Stimulated activated naive CD8-positive, alpha-beta T cell treated with anti-CD3 and anti-CD28 coated beads, Interleukin-15, Interleukin-2, amounts not matched to agents 100 ng/mL and 50 ng/mL, for 24 hours (primary cell): ENCODE results near the gene NFYC.

ENCODE experiments used
- H3K27ac Mint-ChIP-seq: one replicate; pipeline ENCODE4 v1.8.0; 2021; ENCODE audit warnings: mild to moderate bottlenecking, mixed read lengths
- H3K27me3 Mint-ChIP-seq: one replicate; pipeline ENCODE4 v1.8.0; 2021; ENCODE audit warnings: mixed read lengths
- H3K36me3 Mint-ChIP-seq: one replicate; pipeline ENCODE4 v1.8.0; 2021; ENCODE audit warnings: low read depth, mixed read lengths
- H3K4me1 Mint-ChIP-seq: one replicate; pipeline ENCODE4 v1.8.0; 2021; ENCODE audit warnings: low read depth, mixed read lengths
- H3K4me3 Mint-ChIP-seq: one replicate; pipeline ENCODE4 v1.8.0; 2021; ENCODE audit warnings: mild to moderate bottlenecking, mixed read lengths
- H3K9me3 Mint-ChIP-seq: one replicate; pipeline ENCODE4 v1.8.0; 2021; ENCODE audit warnings: mixed read lengths

Gene NFYC

GRCh38 chr1:40780678-40781607 is 89.4 kb downstream of the NFYC start:
- Mint-ChIP-seq H3K4me3 (no peak overlapping the region), H3K36me3 (peaks cover 19% of the 10 kb centered on the region), H3K27ac (no peak overlapping the region), H3K27me3 (peaks cover 29% of the 10 kb centered on the region), H3K9me3 (no peaks in the 10 kb centered on the region), H3K4me1 (peaks cover 6% of the 10 kb centered on the region)

GRCh38 chr1:40781608-40781971 is 90.1 kb downstream of the NFYC start:
- H3K27me3 Mint-ChIP-seq, result peaks cover 29% of the 10 kb centered on the region
- no peaks in the 10 kb centered on the region for H3K9me3 Mint-ChIP-seq
- peaks cover 13% of the 10 kb centered on the region for H3K36me3 Mint-ChIP-seq
- H3K4me3 Mint-ChIP-seq, result no peak overlapping the region
- peaks cover 6% of the 10 kb centered on the region for H3K4me1 Mint-ChIP-seq
- H3K27ac Mint-ChIP-seq, result no peak overlapping the region

- H3K36me3 Mint-ChIP-seq, result peaks cover 4% of the 10 kb centered on the region
- H3K4me3 Mint-ChIP-seq, result no peak overlapping the region
- peaks cover 6% of the 10 kb centered on the region for H3K4me1 Mint-ChIP-seq
- peaks cover 29% of the 10 kb centered on the region for H3K27me3 Mint-ChIP-seq
- no peak overlapping the region for H3K27ac Mint-ChIP-seq
- no peaks in the 10 kb centered on the region for H3K9me3 Mint-ChIP-seq
These were observed 91.0 kb downstream of the NFYC start for GRCh38 chr1:40782371-40782956.

- peaks cover 29% of the 10 kb centered on the region for H3K27me3 Mint-ChIP-seq
These were observed 91.7 kb downstream of the NFYC start, which contains the start of gene KCNQ4 for GRCh38 chr1:40783001-40783905. KCNQ4 (plus strand) TSS chr1:40783787; CDS start chr1:40784094, 307 bp downstream.

GRCh38 chr1:40784141-40784770 is 92.8 kb downstream of the NFYC start:
- Mint-ChIP-seq H3K9me3 (no peaks in the 10 kb centered on the region), H3K27ac (no peak overlapping the region), H3K27me3 (peaks cover 29% of the 10 kb centered on the region), H3K4me1 (peaks cover 6% of the 10 kb centered on the region), H3K36me3 (no peaks in the 10 kb centered on the region), H3K4me3 (peak overlapping the region; percentile 55)

More at GRCh38 chr1:40783001-40783905, 91.7 kb downstream of the NFYC start, which contains the start of gene KCNQ4:
- Mint-ChIP-seq H3K4me3 (peak within 1 kb of the TSS; percentile 70), H3K36me3 (peaks cover 4% of the 10 kb centered on the region), H3K4me1 (peaks cover 6% of the 10 kb centered on the region), H3K9me3 (no peaks in the 10 kb centered on the region), H3K27ac (peak within 1 kb of the TSS; percentile 47)

- H3K27me3 Mint-ChIP-seq, result peaks cover 29% of the 10 kb centered on the region
- H3K36me3 Mint-ChIP-seq, result no peaks in the 10 kb centered on the region
- peak overlapping the region; percentile 55 for H3K4me3 Mint-ChIP-seq
- no peak overlapping the region for H3K27ac Mint-ChIP-seq
- H3K4me1 Mint-ChIP-seq, result peaks cover 6% of the 10 kb centered on the region
- no peaks in the 10 kb centered on the region for H3K9me3 Mint-ChIP-seq
These were observed 93.3 kb downstream of the NFYC start for GRCh38 chr1:40784771-40785151.

- no peaks in the 10 kb centered on the region for H3K36me3 Mint-ChIP-seq
- peak overlapping the region; percentile 26 for H3K4me3 Mint-ChIP-seq
- H3K9me3 Mint-ChIP-seq, result no peaks in the 10 kb centered on the region
- no peak overlapping the region for H3K27ac Mint-ChIP-seq
- peaks cover 29% of the 10 kb centered on the region for H3K27me3 Mint-ChIP-seq
- H3K4me1 Mint-ChIP-seq, result peaks cover 6% of the 10 kb centered on the region
These were observed 93.9 kb downstream of the NFYC start for GRCh38 chr1:40785446-40785845.

GRCh38 chr1:40786171-40786994 is 94.9 kb downstream of the NFYC start:
- Mint-ChIP-seq H3K4me1 (peaks cover 6% of the 10 kb centered on the region), H3K27me3 (peaks cover 29% of the 10 kb centered on the region), H3K27ac (no peak overlapping the region), H3K4me3 (no peak overlapping the region), H3K9me3 (no peaks in the 10 kb centered on the region), H3K36me3 (no peaks in the 10 kb centered on the region)

- Mint-ChIP-seq H3K27ac (no peak overlapping the region), H3K36me3 (no peaks in the 10 kb centered on the region), H3K27me3 (peaks cover 23% of the 10 kb centered on the region), H3K9me3 (no peaks in the 10 kb centered on the region), H3K4me3 (no peak overlapping the region), H3K4me1 (peaks cover 6% of the 10 kb centered on the region)
These were observed 95.6 kb downstream of the NFYC start for GRCh38 chr1:40786995-40787705.

- H3K4me1 Mint-ChIP-seq, result peaks cover 5% of the 10 kb centered on the region
- H3K4me3 Mint-ChIP-seq, result no peak overlapping the region
- no peaks in the 10 kb centered on the region for H3K9me3 Mint-ChIP-seq
- H3K27ac Mint-ChIP-seq, result no peak overlapping the region
- no peaks in the 10 kb centered on the region for H3K36me3 Mint-ChIP-seq
- peaks cover 18% of the 10 kb centered on the region for H3K27me3 Mint-ChIP-seq
These were observed 96.4 kb downstream of the NFYC start for GRCh38 chr1:40787737-40788560.

GRCh38 chr1:40788561-40789341 is 97.2 kb downstream of the NFYC start:
- H3K9me3 Mint-ChIP-seq, result no peaks in the 10 kb centered on the region
- peaks cover 1% of the 10 kb centered on the region for H3K4me1 Mint-ChIP-seq
- H3K27ac Mint-ChIP-seq, result no peak overlapping the region
- peaks cover 13% of the 10 kb centered on the region for H3K27me3 Mint-ChIP-seq
- no peaks in the 10 kb centered on the region for H3K36me3 Mint-ChIP-seq
- H3K4me3 Mint-ChIP-seq, result no peak overlapping the region

- peaks cover 6% of the 10 kb centered on the region for H3K4me1 Mint-ChIP-seq
- H3K4me3 Mint-ChIP-seq, result no peak overlapping the region
- no peaks in the 10 kb centered on the region for H3K9me3 Mint-ChIP-seq
- no peak overlapping the region for H3K27ac Mint-ChIP-seq
- H3K27me3 Mint-ChIP-seq, result peaks cover 12% of the 10 kb centered on the region
- no peaks in the 10 kb centered on the region for H3K36me3 Mint-ChIP-seq
These were observed 97.8 kb downstream of the NFYC start for GRCh38 chr1:40789342-40789598.
